ENCODE measurements around the gene MAFF. TPM values are rescaled to one million over a fixed set of nuclear protein-coding genes. Genes with fewer than 3 reads are reported as not detected.

Gene MAFF
- polyA plus RNA-seq, 1 of the 3 experiments (the other 2 are of a cell fraction), result 7.9 TPM

DNA sequence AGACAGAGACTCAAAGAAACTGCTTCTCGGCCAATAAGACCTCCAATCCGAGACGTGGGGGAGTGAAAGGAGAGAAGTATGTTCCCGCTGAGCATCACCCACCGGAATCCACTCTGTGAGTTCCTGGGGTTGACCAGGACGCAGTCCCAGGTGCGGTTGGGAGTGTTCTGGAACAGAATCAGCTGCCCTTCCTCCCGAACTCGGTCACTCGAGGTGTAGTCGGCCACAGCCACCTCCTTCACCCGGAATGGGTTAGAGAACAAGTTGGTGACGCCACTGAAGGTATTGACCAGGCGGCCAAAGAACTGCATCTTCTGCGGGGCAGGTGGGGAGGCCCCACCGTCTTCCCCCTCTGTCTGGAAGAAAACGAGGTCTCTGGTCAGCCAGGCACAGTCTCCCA lies 32.7 kb upstream of the MAFF start (continued):
- TF ChIP-seq CTCF (IDR thresholded peaks at IDR 0.05), result no peak
- no peak for TF ChIP-seq SMC3 (IDR thresholded peaks at IDR 0.05; ENCODE audit: low read depth, low read length)
- no peak for TF ChIP-seq EP300 (IDR thresholded peaks at IDR 0.05; ENCODE audit: borderline replicate concordance in 1 of 2, low read depth in 1 of 2, low read length in 1 of 2)

- no peak overlapping the region for H2AFZ ChIP-seq (ENCODE audit: low read depth)
- no peak overlapping the region for H3K9ac ChIP-seq
- CTCF ChIA-PET, result no interaction called here
- no peaks in the 10 kb centered on the region for H3F3A ChIP-seq (replicated peaks; ENCODE audit: insufficient read depth)
- 100% methylated on average over 2 of the region's 5 CpGs for WGBS (ENCODE audit: low lambda C conversion rate)
- peaks cover 0 to 14% of the 10 kb centered on the region in 2 experiments; a peak in 1 of 4 replicates for H3K4me1 ChIP-seq (ENCODE audit: control insufficient read depth in 1 of 2, insufficient read depth in 2 of 2, low read depth in 1 of 2, low read length in 1 of 2)
- H3K27me3 ChIP-seq (ENCODE audit: insufficient read depth), result no peaks in the 10 kb centered on the region
- H3K79me2 ChIP-seq (ENCODE audit: insufficient read depth), result no peaks in the 10 kb centered on the region
- no peaks in the 10 kb centered on the region for H3K9me3 ChIP-seq
- POLR2A ChIA-PET, result no interaction called here
- H3K4me3 ChIP-seq (ENCODE audit: low read depth in 2 of 2, low read length in 1 of 2), result no peak overlapping the region
- no peaks in the 10 kb centered on the region for H4K20me1 ChIP-seq (ENCODE audit: insufficient read depth)
- H3K36me3 ChIP-seq (replicated peaks in 1 of 2; ENCODE audit: control insufficient read depth in 1 of 2, insufficient read depth in 2 of 2, low read length in 1 of 2), result no peaks in the 10 kb centered on the region
- DNase-seq, result no peak
- no peak overlapping the region for H3K4me2 ChIP-seq
- TF ChIP-seq POLR2AphosphoS5 (IDR thresholded peaks at IDR 0.05; ENCODE audit: low read depth, low read length) (no peak), TAF1 (IDR thresholded peaks at IDR 0.05; ENCODE audit: borderline replicate concordance, low read depth, low read length) (no peak), PBX3 (IDR thresholded peaks at IDR 0.05) (no peak), EZH2phosphoT487 (IDR thresholded peaks at IDR 0.05; ENCODE audit: borderline replicate concordance, low read depth) (no peak), TEAD4 (IDR thresholded peaks at IDR 0.05; ENCODE audit: borderline replicate concordance, insufficient read depth) (no peak), RFX5 (IDR thresholded peaks at IDR 0.05; ENCODE audit: low read length) (no peak), EP300 (IDR thresholded peaks at IDR 0.05; ENCODE audit: borderline replicate concordance in 1 of 2, low read depth in 1 of 2, low read length in 1 of 2) (no peak), MEF2A (IDR thresholded peaks at IDR 0.05; ENCODE audit: borderline replicate concordance, low read depth) (no peak), FOXM1 (IDR thresholded peaks at IDR 0.05; ENCODE audit: low read depth) (no peak)
- TF ChIP-seq, protein P1, sequence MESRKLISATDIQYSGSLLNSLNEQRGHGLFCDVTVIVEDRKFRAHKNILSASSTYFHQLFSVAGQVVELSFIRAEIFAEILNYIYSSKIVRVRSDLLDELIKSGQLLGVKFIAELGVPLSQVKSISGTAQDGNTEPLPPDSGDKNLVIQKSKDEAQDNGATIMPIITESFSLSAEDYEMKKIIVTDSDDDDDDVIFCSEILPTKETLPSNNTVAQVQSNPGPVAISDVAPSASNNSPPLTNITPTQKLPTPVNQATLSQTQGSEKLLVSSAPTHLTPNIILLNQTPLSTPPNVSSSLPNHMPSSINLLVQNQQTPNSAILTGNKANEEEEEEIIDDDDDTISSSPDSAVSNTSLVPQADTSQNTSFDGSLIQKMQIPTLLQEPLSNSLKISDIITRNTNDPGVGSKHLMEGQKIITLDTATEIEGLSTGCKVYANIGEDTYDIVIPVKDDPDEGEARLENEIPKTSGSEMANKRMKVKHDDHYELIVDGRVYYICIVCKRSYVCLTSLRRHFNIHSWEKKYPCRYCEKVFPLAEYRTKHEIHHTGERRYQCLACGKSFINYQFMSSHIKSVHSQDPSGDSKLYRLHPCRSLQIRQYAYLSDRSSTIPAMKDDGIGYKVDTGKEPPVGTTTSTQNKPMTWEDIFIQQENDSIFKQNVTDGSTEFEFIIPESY (IDR thresholded peaks at IDR 0.05; ENCODE audit: borderline replicate concordance, low read depth), result no peak
- H3K9me2 ChIP-seq, result no peaks in the 10 kb centered on the region
- H3K27ac ChIP-seq (ENCODE audit: low read depth in 2 of 2, low read length in 1 of 2), result no peak overlapping the region
Observed at GRCh38 chr22:38170469-38170868, 31.3 kb upstream of the MAFF start.
